MG63 (cell line): ENCODE measurements around the gene CTBP1. TPM values are rescaled to one million over a fixed set of nuclear protein-coding genes. Genes with fewer than 3 reads are reported as not detected.

Experiments used
- DNase-seq: peaks from one replicate; pipeline ENCODE4 v3.0.0-alpha.2; 2020
- H3K27me3 ChIP-seq: fragments of 250-450 bp; sonication (Bioruptor Pico); 2 replicates; pipeline ENCODE4 v1.5.1; 2020; ENCODE audit warnings: mild to moderate bottlenecking, moderate library complexity
- H3K36me3 ChIP-seq: fragments of 250-450 bp; sonication (Bioruptor Pico); 2 replicates; pipeline ENCODE4 v1.5.1; 2020; ENCODE audit warnings: mild to moderate bottlenecking, moderate library complexity
- H3K4me3 ChIP-seq: fragments of 250-450 bp; sonication (Bioruptor Pico); 2 replicates; pipeline ENCODE4 v1.5.1; 2020; ENCODE audit warnings: mild to moderate bottlenecking, moderate library complexity
- H3K9me3 ChIP-seq: fragments of 250-450 bp; sonication (Bioruptor Pico); 2 replicates; pipeline ENCODE4 v1.5.1; 2020; ENCODE audit warnings: mild to moderate bottlenecking, moderate library complexity
- total RNA-seq: library from RNA; depleted of rRNA; stranded (reverse); fragments of >200 nt; shearing (Covaris generic); gene quantifications from 2 replicates; pipeline ENCODE4 v1.2.3, GENCODE V29; 2014; ENCODE audit warnings: low replicate concordance

Gene CTBP1
- total RNA-seq, 1 experiment from 2014 or later, result 178 TPM

DNA sequence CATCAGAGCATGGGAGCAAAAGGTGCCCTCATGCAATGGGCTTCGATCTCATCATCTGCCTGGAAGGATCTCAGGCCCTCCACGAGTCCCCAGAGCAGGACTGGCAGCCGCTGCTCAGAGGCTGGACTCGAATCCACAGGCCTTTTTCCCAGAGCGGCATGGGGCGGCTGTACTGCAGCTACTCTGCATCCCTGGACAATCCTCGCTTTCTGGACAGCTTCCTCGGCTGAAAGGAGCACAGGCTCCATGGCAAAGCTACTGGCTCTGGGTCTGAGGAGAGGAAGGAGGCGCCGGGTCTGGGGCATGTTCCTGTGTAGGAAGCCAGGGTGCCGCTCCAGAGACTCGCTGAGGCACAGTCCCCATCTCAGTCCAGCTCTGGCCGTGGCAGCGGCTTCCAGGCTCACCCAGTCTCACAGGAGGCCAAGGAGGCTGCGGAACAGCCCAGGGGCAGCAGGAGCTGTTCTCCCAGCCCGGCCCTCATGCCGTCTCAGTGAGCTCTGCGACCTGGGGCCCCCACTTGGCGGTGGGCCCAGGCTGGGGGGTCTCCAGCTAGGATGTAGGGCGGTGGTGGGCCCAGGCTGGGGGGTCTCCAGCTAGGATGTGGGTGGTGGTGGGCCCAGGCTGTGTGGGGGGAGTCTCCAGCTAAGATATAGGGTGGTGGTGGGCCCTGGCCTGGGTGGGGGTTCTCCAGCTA is 73.8 kb downstream of the CTBP1 start:
- no peak for DNase-seq
- Histone ChIP-seq H3K4me3 (no peak overlapping the region), H3K36me3 (peaks cover 6% of the 10 kb centered on the region), H3K27me3 (no peaks in the 10 kb centered on the region), H3K9me3 (peaks cover 2% of the 10 kb centered on the region; the same call in 1 of the 2 replicates)

DNA sequence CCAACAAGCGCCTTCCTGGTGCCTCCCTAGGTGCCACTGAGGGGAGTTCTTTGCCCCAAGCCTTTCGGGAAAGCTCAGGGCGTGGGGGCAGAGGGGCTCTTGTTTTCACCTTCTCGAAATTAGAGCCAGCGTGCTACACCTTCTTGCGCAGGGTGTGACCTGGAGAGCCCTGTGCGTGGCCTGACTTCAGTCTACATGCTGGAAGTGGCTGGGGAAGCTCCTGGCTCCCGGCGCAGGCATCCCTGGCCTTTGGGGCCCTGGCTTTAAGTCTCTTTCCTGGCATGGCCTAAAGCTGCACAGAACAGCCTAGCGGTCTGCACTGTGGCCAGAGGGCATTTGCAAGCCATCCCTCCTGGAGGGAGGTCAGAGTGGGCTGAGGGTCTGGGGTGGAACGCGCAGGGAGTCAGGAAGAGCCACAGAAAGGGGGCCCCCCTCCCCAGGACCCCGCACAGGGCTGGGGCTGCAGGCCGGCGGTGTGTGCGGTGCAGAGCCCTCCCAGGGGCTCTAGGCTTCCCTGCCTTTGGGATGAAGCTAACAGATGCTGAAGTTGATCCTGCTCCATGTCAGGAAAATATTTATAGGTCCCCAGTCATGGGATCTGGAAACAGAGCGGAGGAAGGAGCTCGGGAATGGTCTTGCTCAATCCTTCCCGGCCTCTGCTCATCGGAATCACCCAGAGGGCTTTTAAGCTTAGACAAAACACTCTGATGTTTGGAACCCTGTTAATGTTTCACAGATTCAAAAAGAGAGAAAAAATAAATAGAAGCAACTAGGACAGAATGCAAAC is 75.8 kb downstream of the CTBP1 start:
- H3K4me3 ChIP-seq, result no peak overlapping the region
- DNase-seq, result no peak
- peaks cover 3% of the 10 kb centered on the region for H3K36me3 ChIP-seq
- no peaks in the 10 kb centered on the region for H3K27me3 ChIP-seq
- H3K9me3 ChIP-seq, result no peaks in the 10 kb centered on the region

DNA sequence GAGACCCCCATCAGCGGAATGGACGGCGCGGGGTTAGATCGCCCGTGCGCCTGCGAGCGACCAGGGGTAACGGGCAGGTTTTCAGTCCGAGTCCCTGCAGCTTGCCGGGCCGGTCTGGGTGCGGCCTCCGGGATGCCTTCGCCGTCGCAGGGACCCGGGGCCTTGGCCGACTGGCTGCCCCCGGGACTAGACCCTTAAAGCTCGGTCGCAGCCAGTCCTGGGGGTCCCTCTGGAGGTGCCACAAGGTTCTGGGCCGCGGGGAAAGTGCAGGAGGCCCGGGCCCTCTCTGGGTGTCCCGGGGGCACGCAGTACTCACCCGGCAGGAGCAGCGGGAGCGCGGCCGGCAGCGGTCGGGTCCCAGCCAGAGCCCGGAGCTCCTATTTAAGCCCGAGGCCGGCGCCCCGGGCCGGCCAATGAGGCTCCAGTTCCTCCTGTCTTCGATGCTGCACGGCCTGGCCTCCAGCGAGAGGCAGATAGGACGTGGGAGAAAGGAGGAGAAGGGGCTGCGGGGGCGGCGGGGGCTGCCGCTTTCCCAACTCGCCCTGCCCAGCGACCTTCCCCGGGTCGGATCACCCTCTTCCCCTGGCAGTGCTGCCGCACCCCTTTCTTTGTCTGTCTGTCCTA is 76.6 kb downstream of the CTBP1 start, which contains the start of gene SPON2:
Gene SPON2, minus strand, starts transcription at position 356 of the 624 bp plus-strand sequence.
- no peak for DNase-seq
- no peak within 1 kb of the TSS for H3K4me3 ChIP-seq
- H3K9me3 ChIP-seq, result no peaks in the 10 kb centered on the region
- no peaks in the 10 kb centered on the region for H3K27me3 ChIP-seq
- peaks cover 6% of the 10 kb centered on the region for H3K36me3 ChIP-seq

DNA sequence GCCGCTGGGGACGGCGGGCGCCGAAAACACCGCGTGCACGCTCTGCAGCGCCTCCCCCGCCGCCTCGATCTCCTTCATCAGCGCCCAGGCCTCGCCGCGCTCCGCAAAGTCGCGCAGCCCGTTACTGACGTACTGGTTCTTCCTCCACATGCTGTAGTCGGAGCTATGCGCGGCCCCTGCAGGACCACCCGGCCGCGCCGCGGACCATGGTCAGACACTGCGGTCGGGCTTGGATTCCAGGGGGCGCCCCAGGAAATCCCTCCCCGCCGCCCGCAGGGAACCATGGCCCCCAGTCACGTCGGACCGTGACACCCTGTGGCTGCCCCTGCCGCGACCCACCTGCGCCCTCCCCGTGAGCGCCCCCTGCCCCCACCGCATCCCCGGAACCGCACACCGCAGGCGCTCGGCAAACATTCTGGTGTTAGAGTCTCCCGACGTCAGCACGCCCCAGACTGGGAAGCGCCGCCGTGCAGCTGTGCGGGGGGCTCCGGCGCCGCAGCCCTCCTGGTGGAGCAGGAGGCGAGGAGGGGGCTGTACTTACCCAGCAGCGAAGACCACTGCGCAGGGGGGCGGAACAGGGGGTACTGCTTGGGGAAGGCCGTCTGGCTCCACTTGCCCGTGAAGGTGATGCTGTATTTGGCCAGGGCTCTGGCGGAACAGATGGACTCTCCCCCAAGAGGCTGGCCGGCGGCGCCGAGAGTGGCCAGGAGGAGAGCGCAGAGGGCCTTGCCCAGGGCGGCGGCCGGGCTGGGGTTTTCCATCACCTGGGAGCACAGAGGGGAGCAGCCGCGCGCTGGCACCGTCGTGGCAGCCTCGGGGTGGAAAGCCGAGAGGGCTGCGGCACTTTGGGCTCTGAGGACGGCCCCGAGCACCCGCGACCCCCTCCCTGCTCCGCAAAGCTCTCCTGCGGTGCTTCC is 77.4 kb downstream of the CTBP1 start:
- DNase-seq, result no peak
- peaks cover 6% of the 10 kb centered on the region for H3K36me3 ChIP-seq
- H3K9me3 ChIP-seq, result no peaks in the 10 kb centered on the region
- H3K4me3 ChIP-seq, result no peak overlapping the region
- H3K27me3 ChIP-seq, result no peaks in the 10 kb centered on the region

DNA sequence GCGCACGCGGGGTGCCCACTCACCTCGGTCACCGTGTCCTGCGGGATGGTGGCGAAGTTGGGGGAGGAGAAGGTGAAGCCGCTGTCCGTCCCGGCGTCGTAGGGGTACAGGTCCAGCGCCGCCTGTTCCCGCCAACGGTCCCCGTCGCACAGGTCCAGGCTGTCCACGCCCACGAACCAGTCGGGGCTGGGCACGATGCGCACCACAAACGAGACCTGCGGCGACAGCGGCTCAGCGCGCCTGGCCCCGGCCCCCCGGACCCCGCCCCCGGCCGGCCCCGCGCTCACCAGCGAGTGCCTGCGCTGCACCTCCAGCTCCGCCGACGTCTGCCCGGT is 78.0 kb downstream of the CTBP1 start:
- no peak overlapping the region for H3K4me3 ChIP-seq
- no peak for DNase-seq

DNA sequence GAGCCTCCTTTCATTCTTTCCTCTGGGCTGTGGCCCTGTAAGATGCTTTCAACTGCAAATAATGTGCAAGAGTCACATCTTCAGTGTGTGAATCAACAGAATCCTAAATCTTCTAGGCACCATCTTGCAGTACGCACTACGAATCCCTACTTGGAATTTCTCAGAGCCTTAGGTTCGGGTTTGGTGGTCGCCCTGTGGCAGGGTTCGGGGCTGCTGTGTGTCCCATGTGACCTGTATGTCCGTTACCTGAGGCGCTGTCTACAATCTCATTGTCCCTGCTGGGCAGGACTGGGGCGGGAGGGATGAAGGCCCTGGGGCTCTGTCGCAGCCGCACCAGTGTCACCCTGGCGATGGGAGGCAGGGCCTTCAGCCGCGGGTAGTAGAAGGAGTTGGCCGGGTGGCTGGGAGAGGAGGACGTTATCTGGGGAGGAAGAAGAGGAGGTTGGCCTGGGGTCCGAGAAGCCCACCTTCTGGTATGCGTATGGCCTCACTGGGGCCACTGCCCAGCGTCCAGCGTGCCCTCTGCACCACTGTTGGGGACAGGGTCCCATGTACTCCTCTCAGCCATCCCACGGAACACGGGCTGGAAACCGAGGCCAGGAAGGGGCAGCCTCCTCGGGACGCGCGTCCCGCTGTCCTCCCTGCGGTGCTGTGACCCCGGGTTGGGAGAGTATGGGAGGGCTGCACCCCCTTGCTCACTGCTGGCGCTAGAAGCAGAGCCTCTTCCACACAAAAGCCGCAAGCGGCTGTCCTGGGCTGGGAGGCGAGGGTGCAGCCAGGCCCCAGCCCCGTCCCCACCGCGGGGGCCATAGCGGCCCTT is 78.6 kb downstream of the CTBP1 start:
- peaks cover 9% of the 10 kb centered on the region for H3K36me3 ChIP-seq
- no peaks in the 10 kb centered on the region for H3K9me3 ChIP-seq
- H3K27me3 ChIP-seq, result no peaks in the 10 kb centered on the region
- DNase-seq, result no peak
- H3K4me3 ChIP-seq, result no peak overlapping the region

More for the DNA sequence above, 78.0 kb downstream of the CTBP1 start:
- no peaks in the 10 kb centered on the region for H3K9me3 ChIP-seq
- no peaks in the 10 kb centered on the region for H3K27me3 ChIP-seq
- peaks cover 6% of the 10 kb centered on the region for H3K36me3 ChIP-seq

DNA sequence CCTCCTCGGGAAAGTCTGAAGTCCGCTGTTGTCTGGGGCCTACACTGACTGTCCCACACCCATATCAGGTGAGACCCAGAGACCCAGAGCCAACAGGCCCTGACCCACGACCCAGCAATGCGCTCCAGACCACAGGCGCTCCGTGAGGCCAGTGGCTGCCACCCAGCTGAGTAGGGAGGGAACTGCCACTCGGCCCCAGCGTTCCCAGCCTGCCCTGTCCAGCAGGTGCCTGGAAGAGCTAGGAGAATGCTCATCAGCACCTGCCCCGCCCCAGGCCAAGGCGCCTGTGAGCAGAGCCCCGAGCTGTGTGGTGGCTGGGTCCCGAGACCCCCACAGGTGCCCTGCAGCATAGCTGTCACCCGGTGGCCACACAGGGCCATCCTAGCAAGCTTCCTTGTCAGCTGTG is 79.2 kb downstream of the CTBP1 start:
- Histone ChIP-seq H3K36me3 (peaks cover 9% of the 10 kb centered on the region), H3K4me3 (no peak overlapping the region), H3K27me3 (no peaks in the 10 kb centered on the region), H3K9me3 (no peaks in the 10 kb centered on the region)
- no peak for DNase-seq

DNA sequence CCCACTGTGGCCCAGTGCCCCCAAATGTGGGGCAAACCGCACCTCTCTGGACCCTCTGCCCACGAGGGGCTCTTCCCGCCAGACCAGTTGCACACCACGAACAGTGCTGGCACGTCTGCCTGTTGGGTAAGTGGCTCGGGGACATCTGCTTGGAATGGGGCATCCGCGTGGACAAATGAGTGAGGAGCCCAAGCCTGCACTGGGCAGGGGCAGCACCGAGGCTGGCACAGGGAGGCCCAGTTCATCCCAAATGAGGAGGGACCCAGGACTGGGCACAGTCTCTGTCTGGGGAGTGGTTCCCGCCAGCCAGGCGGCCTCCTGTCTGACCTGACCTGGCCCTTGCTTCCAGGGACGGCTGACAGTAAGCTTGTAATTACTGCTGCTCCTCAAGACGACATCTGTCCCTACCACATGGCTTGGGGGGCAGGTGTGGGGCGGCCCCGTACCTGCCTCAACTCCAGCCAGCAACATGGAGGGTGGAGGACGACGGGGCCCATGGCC is 79.7 kb downstream of the CTBP1 start:
- no peak for DNase-seq
- Histone ChIP-seq H3K4me3 (no peak overlapping the region), H3K27me3 (no peaks in the 10 kb centered on the region), H3K9me3 (no peaks in the 10 kb centered on the region), H3K36me3 (peaks cover 9% of the 10 kb centered on the region)

DNA sequence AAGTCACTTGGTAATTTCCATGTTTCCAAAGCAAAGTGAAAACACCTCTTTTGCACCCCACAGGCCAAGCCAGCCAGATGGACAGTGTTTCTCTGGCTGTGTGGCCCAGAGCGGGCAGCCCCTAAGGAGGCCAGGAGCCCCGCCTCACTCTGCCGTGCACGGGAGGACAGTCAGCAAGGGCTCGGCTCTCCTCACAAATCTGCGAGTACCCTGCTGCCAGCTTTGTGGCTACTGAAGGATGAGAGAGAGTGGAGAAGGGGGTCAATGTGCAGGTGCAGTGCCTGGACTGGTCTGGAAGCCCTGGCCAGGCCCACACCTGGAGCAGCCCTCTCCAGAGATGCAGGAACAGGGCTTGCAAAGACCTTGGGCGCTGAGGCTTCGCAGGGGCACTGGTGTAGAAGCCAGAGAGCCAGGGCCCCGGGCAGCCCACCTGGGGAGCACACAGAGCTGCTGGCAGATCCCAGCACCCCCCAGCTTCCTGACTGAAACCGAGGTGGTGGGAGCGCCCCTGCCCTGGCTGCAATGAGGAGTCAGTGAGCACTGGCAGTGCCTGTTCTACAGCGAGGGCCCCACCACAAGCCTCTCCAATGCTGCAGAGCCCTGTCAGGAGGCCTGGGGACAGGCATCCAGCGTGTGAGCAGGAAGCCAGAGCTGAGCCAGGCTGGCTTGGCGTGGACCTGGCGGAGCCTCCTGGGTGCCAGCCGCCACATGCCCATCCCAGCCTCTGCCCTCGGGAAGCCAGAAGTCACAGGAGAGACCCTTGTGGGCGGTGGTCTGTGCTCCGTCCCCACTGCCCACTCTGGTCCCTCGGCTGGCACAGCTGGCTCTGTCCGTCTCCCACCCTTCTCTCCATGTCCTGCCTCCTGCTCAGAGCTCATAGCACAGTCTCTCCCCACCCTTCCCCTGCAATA is 80.5 kb downstream of the CTBP1 start:
- DNase-seq, result no peak
- H3K4me3 ChIP-seq, result no peak overlapping the region
- no peaks in the 10 kb centered on the region for H3K9me3 ChIP-seq

DNA sequence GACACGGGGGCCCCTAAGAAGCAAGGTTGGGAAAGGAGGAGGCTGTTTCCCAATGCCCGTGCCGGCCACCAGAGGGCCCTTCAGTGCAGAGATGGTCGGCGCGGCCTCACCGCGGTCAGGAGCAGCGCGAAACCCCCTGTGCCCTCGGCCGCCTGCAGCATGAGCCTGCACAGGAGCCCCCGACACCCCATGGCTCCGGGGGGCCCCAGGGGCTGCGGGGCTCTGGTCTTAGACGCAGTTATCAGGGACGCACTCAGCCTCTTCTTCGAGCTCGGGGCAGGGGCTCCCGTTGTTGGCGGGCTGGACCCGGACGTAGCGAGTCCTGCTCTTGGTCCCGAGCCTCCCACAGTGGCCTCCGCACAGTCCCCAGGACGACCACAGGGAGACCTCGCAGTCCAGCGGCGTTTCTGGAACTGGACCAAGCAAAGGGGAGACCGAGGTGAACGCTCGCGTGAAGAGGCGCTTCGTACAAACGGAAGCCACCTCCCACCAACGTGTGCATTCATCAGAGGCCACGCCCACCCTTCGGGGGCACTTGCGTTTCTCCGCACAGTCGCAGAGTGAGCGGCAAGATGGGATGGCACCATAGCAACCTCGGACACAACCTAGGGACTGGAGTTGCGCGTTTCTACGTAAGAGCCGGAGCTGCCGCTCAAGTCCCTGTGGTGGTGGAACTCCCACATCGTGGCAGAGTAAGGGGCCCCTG is 81.5 kb downstream of the CTBP1 start:
- Histone ChIP-seq H3K36me3 (peaks cover 9% of the 10 kb centered on the region), H3K9me3 (no peaks in the 10 kb centered on the region), H3K4me3 (no peak overlapping the region), H3K27me3 (no peaks in the 10 kb centered on the region)
- no peak for DNase-seq

More for the DNA sequence above, 80.5 kb downstream of the CTBP1 start:
- Histone ChIP-seq H3K27me3 (no peaks in the 10 kb centered on the region), H3K36me3 (peaks cover 9% of the 10 kb centered on the region)

DNA sequence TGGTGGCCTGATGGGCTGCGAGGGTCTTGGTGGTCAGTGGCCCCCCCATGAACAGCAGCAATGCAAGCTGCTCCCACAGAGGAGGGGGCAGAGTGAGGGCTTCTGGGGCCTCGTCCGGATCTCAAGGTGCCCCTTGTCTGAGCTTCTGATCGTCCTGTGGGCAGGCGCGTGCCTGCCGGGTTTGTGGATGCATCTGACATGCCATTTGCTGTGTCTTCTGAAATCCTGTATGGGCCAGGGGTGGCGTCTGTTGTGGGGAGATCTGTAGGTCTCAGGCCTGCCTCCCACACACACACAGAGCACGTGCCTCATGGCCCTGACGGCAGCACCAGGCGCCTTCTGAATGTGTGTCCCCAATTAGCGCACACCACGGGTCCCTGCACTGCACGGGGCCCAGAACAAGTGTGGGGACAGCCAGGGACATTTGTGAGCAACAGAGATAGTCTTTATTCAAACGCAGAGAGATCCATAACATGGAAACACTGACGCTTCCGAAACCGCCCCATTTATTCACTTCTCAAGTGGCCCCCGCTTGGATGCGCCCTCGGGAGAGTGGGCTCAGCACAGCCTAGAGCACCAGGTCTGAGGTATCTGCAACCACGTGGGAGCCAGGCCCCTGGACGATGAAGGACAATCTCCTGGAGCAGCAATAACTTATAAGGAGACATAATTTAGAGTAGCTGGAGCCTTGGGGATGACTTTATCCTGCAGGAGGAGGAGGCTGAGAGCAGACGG is 82.3 kb downstream of the CTBP1 start:
- no peak overlapping the region for H3K4me3 ChIP-seq
- no peak for DNase-seq

DNA sequence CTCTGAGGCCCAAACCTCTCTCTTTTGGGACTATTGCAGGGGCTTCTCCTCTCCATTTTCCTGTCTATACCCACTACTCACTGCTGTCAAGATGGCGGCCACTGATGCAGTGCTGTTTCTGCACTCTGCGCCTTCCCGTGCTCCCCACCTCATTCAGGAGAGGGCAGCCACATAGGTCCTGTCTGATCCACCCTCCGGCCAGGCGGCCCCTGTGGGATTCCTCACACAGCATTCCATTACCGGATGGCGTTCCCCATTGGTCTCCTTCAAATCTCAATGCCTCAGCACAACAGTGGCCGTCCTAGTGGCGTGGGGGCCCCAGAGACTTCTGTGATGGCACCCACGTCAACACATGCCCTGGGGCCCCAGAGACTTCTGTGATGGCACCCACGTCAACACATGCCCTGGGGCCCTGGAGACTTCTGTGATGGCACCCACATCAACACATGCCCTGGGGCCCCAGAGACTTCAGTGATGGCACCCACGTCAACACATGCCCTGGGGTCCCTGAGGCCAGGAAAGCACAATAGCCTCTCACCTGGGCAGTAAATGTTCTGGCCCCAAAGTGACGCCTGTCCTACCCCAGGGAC is 83.9 kb downstream of the CTBP1 start:
- H3K27me3 ChIP-seq, result no peaks in the 10 kb centered on the region
- H3K9me3 ChIP-seq, result no peaks in the 10 kb centered on the region
- no peak overlapping the region for H3K4me3 ChIP-seq

More for the DNA sequence above, 82.3 kb downstream of the CTBP1 start:
- Histone ChIP-seq H3K36me3 (peaks cover 9% of the 10 kb centered on the region), H3K27me3 (no peaks in the 10 kb centered on the region), H3K9me3 (no peaks in the 10 kb centered on the region)

DNA sequence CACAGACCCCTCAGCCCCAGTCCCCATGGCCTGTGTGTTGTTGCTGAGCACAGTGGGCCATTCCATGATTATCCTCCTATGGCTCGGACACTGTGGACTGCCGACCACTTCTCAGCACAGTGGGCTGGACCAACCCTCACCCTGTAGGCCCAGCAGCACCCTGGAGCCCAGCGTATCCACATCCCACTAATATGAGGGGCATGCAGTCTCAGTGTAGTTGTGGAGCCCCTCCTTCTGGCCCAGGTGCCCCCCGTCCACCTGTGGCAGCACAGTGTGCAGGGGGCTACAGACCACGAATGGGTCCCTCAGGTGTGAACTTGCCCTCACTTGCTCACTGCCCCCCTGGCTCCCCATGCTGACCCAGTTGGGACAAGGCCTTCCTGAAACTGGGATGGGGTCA is 84.5 kb downstream of the CTBP1 start:
- DNase-seq, result no peak
- Histone ChIP-seq H3K36me3 (peaks cover 6% of the 10 kb centered on the region), H3K27me3 (no peaks in the 10 kb centered on the region), H3K4me3 (no peak overlapping the region), H3K9me3 (no peaks in the 10 kb centered on the region)

More for the DNA sequence above, 83.9 kb downstream of the CTBP1 start:
- H3K36me3 ChIP-seq, result peaks cover 9% of the 10 kb centered on the region
- DNase-seq, result no peak
